ENCODE measurements around the gene CTNNA3.
A peak's percentile ranks its signal among the peaks of the same experiment; 100 is the strongest.

The CTNNA3 gene

GRCh38 chr10:66848856-66849255, 847.1 kb downstream of the CTNNA3 start:
- no peak overlapping the region for H3K4me3 ChIP-seq (ENCODE audit: low read depth, low read length)
- no peak for TF ChIP-seq CTCF (IDR thresholded peaks at IDR 0.05; ENCODE audit: low read depth, low read length)
- in situ Hi-C loops (cut with HindIII; ENCODE audit: low sequenced_read_pairs) = no loop called here
- DNase-seq (ENCODE audit: low read depth, low spot score) = no peak

- in situ Hi-C loops (cut with HindIII; ENCODE audit: low sequenced_read_pairs) = no loop called here
- peak; percentile 19 for TF ChIP-seq CTCF (IDR thresholded peaks at IDR 0.05; ENCODE audit: low read depth, low read length)
- DNase-seq (ENCODE audit: low read depth, low spot score) = no peak
- no peak overlapping the region for H3K4me3 ChIP-seq (ENCODE audit: low read depth, low read length)
Observed at GRCh38 chr10:66844176-66844942, 851.6 kb downstream of the CTNNA3 start.

- in situ Hi-C loops (cut with HindIII; ENCODE audit: low sequenced_read_pairs) = no loop called here
- DNase-seq (ENCODE audit: low read depth, low spot score) = no peak
- no peak for TF ChIP-seq CTCF (IDR thresholded peaks at IDR 0.05; ENCODE audit: low read depth, low read length)
- H3K4me3 ChIP-seq (ENCODE audit: low read depth, low read length) = no peak overlapping the region
Observed at GRCh38 chr10:66843396-66843795, 852.6 kb downstream of the CTNNA3 start.

- no peak for TF ChIP-seq CTCF (IDR thresholded peaks at IDR 0.05; ENCODE audit: low read depth, low read length)
- H3K4me3 ChIP-seq (ENCODE audit: low read depth, low read length) = no peak overlapping the region
- in situ Hi-C loops (cut with HindIII; ENCODE audit: low sequenced_read_pairs) = no loop called here
- no peak for DNase-seq (ENCODE audit: low read depth, low spot score)
Observed at GRCh38 chr10:66842867-66843266, 853.1 kb downstream of the CTNNA3 start.

- in situ Hi-C loops (cut with HindIII; ENCODE audit: low sequenced_read_pairs) = no loop called here
- TF ChIP-seq CTCF (IDR thresholded peaks at IDR 0.05; ENCODE audit: low read depth, low read length) = no peak
- no peak overlapping the region for H3K4me3 ChIP-seq (ENCODE audit: low read depth, low read length)
- no peak for DNase-seq (ENCODE audit: low read depth, low spot score)
Observed at GRCh38 chr10:66842371-66842770, 853.6 kb downstream of the CTNNA3 start.

GRCh38 chr10:66838656-66839055, 857.3 kb downstream of the CTNNA3 start:
- DNase-seq (ENCODE audit: low read depth, low spot score) = peak; percentile 20
- in situ Hi-C loops (cut with HindIII; ENCODE audit: low sequenced_read_pairs) = no loop called here
- no peak overlapping the region for H3K4me3 ChIP-seq (ENCODE audit: low read depth, low read length)
- no peak for TF ChIP-seq CTCF (IDR thresholded peaks at IDR 0.05; ENCODE audit: low read depth, low read length)
